ENCODE results near the gene PLCD1.
"Not testable (repeated sequence)": the region's sequence is repeated elsewhere in the genome, so short reads cannot be mapped to it uniquely, and the experiment has no call there.

PLCD1 gene

DNA sequence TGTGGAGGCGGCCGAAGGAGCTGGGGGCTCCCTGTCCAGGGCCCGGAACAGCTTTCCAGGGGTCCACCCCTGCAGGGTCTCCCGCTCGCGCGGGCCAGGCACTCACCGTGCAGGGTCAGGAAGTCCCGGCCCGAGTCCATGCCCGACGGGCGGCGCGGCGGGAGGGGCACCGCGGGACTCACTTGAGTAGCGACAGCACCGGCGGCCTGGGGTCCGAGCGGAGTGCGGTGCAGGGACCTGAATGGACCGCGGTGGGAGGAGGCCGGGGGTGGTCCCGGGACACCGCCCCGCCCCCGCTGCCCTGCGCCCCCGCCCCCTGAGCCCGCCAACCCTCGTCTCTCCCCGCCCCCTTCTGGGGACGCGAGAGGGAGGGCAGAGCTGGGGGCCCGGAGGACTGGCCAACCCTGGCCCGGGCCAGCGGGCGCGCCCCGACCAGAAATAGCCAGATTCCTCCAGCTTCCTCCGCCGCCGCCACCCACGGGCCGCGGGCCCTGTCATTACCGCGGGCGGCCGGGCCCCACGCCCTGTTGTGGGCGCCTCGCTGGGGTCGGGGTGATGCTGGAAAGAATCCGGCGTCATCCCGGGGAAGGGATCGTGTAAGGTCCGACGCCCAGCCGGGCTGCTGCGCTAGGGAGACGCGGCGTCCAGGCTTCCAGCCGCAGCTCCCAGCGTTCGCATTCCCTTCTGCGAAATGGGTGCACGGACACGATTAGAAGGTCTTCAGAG lies at the start of gene PLCD1:
TSS of gene PLCD1 (minus strand) at position 243 of the 726 bp plus-strand sequence. CDS start at position 140, 103 bp downstream.
- no peak for DNase-seq

DNA sequence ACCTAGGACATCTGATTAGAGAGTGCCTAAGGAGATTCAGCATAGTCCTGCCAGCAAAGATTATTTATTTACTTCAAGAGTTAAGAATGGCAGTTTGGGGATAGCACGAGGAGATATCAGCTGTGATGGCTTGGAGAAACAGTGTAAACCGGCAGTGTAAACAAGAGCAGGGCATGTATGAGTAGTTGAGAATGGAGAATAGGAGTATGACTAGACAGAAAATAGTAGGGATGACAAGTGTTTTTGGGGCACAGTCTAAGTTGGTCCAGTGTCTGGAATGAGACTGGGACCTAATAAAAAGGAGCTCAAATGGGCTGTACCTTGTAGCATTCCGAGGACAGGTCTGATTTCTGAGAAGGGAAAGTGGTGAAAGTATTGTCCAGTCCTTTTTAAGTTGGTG lies 47.6 kb upstream of the PLCD1 start:
- DNase-seq: not testable (repeated sequence)

DNA sequence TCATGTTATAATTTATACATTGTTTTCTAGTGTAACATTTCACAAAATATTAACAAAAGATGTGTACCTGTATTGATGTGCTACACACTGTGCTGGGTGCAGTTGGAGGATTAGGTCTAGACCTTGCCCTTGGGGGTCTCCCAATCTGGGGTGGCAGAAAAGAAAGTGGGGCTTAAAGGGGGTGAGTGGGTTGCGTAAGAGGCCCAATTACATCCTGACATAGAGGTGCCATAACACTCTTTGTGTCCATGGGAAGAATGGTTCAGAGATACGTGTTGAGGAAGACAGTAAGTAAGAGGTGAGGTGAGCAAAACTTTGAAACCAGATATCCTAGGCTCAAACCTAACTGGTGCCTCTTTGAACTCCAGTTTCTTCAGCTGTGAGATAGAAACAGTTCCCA lies 40.6 kb upstream of the PLCD1 start:
- no peak for DNase-seq

DNA sequence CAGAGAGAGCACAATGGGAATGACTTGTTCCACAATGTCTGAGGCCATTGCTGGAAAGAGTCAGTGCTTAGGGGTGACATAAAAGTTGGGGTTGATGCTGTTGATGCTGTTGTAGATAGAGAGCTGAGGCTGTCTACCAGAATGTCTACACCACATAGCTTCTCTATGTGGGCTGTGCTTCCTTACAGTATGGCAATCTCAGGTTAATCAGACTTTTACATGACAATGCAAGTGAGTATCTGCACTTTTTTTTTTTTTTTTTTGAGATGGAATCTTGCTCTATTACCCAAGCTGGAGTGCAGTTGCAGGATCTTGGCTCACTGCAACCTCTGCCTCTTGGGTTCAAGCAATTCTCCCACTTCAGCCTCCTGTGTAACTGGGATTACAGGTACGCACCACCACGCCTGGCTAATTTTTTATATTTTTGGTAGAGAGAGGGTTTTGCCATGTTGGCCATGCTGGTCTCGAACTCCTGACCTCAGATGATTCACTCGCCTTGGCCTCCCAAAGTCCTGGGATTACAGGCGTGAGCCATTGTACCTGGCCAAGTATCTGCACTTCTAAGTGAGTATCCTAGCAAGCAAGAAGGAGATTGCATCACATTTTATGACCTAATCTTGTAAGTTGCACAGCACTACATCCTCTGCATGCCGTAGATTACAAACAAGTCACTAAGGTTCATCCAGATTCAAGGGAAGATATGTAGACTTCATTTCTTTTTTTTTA lies 38.2 kb upstream of the PLCD1 start:
- no peak for DNase-seq

DNA sequence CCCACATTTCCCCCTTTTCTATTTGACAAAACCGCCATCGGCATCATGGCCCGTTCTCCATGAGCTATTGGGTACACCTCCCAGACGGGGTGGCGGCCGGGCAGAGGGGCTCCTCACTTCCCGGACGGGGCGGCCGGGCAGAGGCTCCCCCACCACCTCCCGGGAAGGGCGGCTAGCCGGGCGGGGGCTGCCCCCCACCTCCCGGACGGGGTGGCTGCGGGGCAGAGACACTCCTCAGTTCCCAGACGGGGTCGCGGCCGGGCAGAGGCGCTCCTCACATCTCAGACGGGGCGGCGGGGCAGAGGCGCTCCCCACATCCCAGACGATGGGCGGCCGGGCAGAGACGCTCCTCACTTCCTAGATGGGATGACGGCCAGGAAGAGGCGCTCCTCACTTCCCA lies 35.0 kb upstream of the PLCD1 start:
- not testable (repeated sequence) for DNase-seq

DNA sequence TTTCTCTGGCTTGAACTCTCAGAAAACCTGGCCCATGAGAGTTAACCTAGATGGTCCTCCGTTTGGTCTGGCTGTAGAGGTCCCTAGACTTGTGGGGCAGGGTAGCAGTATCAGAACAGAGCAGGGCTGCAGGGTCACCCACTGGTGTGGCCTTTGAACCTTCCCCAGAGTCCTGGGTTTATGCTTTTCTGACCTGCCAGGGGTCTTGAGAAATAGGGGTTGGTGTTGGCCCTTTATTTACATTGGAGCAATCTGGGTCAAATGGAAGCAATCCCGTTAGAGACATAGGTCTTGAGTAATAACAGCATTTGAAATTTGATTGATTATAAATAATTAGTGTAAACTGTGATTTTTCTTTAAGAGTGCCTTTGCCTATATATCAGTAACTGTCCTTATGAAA lies 33.4 kb upstream of the PLCD1 start:
- no peak for DNase-seq

DNA sequence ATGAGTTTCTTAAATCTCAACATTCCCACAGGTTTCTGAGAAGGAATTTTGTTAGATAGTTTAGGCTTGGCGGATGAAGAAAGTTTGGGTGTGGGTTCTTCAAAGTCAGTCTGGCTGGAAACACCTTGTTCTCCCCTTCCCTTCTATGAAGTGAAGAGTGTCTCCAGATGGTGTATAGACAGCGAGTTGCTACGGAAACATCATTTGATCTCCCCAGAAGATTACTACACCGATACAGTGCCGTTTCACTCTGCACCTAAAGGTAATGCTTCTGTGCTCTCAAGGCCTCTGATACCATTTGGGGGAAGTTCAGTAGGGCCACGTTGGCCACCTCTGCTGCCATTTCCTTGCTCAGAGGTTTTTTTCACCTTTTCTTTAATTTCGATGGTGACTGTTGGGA lies 30.1 kb upstream of the PLCD1 start:
- no peak for DNase-seq

DNA sequence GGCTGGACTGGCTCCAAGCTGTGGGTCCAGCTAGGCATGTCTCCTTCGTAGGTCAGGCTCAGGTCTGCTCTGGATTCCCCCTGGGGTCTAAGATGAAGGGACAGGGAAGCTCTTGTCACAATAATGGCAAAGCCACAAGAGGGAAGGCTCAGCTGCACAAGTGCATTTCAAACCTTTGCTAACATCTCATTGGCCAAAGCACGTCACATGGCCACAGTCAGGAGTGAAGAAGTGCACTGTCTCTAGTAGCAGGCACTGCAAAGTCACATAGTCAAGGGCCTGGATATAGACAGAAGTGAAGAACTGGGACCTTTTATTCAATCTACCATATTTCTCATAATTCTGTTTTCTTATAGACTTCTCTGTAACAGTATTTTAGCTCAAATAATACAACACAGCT lies 29.7 kb upstream of the PLCD1 start:
- DNase-seq: no peak

DNA sequence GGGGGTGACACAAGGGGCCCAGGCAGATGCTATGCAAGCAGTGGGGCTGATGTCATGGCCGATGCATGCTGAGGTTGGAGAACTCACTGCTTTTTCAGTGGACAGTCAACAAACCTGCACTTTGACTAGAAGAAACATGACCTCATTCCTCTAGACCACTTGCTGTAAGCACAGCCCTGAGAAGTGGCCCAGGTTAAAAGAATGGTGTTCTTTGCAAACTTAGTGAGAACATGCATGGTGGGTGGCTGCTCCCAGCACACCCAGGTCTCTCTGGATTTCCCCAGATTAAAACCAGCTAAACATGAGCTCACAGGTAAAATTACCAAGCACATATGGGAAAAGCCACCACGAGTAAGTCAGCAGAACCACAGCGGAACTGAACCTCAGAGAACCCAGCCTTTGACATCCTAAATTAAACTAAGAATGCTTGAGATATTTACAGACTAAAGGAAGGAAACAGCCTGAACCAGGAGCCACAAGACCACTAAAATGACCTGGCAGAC lies 25.1 kb upstream of the PLCD1 start:
- no peak for DNase-seq

DNA sequence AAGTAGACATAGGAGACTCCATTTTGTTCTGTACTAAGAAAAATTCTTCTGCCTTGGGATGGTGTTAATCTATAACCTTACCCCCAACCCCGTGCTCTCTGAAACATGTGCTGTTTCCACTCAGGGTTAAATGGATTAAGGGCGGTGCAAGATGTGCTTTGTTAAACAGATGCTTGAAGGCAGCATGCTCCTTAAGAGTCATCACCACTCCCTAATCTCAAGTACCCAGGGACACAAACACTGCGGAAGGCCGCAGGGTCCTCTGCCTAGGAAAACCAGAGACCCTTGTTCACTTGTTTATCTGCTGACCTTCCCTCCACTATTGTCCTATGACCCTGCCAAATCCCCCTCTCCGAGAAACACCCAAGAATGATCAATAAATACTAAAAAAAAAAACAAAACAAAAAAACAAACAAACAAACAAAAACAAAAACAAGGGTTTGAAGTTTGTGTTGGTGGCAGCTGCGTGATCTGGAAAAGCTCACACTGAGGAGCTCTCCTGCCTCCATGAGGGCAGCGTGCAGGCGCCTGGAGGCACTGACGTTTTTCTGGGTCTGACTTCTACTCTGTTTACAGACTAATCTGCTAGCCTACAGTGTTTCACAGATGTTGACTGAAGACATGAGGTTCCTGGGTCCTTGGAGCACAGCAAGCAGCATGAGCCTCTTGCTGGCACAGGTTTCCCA lies 24.5 kb upstream of the PLCD1 start:
- not testable (repeated sequence) for DNase-seq

DNA sequence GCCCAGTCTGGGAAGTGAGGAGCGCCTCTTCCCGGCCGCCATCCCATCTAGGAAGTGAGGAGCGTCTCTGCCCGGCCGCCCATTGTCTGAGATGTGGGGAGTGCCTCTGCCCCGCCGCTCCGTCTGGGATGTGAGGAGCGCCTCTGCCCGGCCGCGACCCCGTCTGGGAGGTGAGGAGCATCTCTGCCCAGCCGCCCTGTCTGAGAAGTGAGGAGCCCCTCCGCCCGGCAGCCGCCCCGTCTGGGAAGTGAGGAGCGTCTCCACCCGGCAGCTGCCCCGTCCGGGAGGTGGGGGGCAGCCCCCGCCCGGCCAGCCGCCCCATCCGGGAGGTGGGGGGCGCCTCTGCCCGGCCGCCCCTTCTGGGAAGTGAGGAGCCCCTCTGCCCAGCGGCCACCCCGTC lies 23.8 kb upstream of the PLCD1 start:
- not testable (repeated sequence) for DNase-seq

DNA sequence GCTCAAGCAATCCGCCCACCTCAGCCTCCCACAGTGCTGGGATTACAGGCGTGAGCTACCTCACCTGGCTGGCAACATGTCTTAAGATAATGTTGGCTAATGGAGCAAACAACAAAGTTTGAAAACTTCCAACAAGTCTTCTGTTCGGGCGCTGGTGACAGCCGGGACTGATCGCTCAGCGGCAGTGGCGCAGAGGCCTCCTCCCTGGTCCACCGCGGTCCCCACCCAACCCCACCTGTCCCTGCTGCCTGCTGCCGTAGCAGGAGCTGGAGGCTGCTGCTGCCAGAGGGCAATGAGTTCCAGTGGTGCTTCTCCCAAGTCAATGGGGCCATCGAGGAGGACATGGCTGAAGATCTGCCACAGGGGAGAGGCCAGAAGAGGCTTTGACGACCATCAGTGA lies 21.7 kb upstream of the PLCD1 start:
- no peak for DNase-seq

DNA sequence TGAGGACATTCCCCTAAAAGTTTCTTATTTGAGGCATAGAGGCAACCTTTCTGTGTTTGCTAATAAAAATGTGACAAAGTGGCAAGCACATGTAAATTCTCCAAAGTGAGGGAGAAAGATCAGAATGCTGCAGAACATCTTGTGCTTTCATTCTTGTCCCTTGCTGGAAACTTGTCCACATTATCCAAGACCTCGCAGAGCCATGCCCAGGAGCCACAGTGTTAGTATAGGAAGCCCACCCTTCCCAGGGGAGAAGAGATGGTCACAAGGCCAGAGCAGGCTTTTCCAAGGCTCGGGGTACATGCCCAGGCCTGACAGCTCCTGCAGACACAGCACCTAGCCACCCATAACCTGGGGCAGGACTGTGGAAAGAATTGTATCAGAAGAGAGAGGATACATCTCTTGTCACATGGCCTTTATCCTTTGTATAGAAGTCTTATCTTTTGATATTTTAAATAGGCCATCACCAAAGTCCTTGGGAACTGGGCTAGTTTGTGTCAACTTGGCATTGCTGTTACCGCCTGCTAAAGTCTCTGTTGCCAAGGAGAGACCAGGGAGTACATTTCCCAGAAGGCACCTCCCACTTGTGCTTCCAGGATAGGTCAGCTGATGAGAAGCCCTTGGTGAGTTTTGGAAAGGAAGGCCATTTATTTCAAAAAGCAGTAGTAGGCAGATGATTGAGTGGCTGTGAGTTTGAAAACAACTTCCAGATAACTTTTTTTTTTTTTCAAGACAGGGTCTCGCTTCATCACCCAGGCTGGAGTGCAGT lies 20.1 kb upstream of the PLCD1 start:
- no peak for DNase-seq

DNA sequence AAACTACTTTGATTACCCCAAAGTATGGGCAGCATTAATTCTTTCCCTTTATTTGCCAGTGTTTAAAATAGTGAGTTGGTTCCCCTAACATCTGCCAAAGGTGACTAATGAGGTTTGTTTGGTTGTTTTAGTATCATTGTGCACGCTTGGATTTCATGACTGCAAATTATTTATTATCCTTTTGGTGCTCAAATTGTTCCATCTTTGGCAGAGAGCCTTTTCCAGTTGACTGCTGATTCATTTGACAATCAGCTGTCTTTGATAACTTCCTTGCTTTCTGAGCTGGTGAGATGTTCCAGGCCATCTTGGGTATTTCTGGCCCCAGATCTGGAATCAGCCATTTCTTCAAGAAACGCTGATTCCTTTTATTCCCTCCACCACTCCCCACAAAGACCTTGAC lies 18.5 kb upstream of the PLCD1 start:
- DNase-seq: no peak

DNA sequence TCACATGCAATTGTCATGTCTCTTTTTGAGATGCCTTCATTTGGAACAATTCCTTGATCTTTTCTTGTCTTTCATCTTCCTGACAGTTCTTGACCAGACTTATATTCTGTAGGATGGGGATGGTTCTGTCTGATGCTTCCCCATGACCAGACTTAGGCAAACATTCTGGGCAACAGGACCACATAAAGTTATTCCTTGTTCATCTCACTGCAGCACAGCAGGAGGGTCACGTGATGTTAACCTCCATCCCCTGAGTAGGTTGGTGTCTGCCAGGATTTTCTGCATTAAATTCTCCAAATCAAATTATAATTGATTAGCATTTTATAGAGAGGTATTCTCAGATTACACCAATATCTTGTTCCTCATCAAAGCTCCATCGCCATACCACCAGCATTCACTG lies 17.4 kb upstream of the PLCD1 start:
- no peak for DNase-seq

DNA sequence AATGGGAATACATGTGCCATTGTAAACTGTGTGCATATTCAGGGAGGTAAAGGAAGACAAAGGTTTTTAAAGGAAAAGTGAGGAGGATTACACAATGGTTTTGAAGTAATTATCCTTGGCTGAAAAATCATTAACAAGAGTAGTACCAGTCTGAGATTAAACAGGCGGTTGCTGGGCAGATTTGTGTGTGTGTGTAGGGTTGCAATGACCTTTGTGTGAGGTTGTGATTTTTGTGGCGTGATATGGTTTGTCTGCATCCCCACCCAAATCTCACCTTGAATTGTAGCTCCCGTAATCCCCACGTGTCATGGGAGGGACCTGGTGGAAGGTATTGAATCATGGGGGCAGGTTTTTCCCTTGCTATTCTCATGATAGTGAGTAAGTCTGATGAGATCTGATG lies 16.6 kb upstream of the PLCD1 start:
- DNase-seq: no peak

DNA sequence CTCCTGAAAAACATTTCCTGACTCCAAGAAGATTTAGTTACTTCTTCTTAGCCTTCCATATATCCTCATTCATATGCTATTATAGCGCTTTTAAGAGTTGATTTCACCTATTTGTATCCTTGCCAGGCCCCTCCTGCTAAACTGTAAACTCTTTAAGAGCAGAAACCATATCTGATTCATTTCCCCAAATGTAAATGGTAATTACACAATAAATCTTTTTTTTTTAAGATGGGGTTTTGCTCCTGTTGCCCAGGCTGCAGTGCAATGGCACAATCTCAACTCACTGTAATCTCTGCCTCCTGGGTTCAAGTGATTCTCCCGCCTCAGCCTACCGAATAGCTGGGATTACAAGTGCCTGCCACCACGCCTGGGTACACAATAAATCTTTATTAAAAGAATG lies 14.0 kb upstream of the PLCD1 start:
- no peak for DNase-seq

DNA sequence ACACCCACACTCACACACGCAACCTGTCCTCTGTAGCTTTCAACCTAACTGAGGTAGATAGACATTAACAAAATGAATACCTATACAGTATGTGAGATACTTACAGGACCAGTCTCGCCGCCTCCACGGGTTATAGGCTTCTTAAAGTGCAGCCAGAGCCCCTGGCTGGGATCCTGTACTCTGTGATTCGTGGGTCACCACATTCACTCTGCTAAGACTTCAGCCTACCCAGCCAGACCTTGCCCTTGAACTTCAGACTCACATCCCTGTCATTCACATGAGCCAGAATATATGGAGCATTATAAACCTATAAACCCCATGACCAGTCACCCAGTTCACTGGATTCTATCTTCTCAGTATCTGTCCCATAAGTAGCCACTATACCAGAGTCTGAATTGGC lies 11.0 kb upstream of the PLCD1 start:
- DNase-seq: no peak

DNA sequence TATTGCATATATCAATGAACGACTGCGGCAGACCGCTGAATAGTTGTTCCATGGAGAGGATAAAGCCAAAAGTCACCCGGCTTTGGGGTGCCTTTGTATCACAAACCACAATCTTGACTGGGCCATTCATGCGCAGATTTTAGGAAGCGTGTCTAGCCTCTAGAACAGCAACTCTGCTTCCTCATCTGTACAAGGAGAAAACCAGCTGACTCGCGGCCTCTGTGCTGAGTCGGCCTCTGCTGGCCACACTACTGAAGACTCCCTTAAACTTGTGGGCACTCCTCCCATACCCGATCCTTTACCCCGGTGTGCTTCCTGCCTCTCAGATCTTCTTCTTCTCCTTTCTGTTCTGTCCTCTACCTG lies 10.4 kb upstream of the PLCD1 start:
- no peak for DNase-seq

DNA sequence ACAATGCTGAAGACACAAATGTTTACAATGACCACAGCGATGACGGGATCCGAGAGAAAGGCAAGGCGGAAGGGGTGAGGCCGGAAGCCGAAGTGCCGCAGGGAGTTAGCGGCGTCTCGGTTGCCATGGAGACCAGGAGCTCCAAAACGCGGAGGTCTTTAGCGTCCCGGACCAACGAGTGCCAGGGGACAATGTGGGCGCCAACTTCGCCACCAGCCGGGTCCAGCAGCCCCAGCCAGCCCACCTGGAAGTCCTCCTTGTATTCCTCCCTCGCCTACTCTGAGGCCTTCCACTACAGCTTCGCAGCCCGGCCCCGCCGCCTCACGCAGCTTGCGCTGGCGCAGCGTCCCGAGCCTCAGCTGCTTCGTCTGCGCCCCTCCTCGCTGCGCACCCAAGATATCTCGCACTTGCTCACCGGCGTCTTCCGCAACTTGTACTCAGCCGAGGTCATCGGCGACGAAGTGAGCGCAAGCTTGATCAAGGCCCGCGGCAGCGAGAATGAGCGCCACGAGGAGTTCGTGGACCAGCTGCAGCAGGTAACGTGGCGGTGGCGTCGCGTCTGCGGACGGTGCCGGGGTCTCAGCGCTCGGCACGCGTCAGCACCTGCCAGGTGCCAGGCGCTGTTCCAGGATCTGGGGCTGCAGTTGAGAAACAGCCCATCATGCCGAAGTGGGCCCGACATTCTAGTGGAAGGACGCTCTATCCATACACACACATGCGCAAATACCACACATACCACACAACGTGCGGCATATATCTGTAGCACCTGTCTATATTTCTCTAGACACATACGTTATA lies 9.9 kb upstream of the PLCD1 start, which contains the start of gene DLEC1:
TSS of gene DLEC1 (plus strand) at position 108 of the 798 bp plus-strand sequence. CDS start at position 126, 18 bp downstream.
- DNase-seq: peak; percentile 87

DNA sequence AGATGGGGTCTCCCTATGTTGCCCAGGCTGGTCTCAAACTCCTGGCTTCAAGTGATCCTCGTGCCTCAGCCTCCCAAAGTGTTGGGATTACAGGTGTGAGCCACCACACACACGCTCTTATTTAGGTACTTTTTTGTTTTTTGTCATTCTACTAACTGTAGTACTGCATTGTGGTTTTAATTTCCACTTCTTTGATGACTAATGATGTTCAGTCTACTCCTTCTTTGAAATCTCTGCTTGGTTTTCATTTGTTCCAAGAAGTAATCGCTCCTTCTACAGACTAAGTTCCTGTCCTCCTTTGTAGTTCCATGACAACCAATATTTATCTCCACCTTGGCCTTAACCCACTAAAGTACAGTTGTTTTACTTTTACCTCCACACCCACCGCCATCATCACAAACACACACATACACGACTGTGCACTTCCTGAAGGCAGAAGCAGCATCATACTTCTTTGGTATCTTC lies 9.0 kb upstream of the PLCD1 start:
- no peak for DNase-seq

DNA sequence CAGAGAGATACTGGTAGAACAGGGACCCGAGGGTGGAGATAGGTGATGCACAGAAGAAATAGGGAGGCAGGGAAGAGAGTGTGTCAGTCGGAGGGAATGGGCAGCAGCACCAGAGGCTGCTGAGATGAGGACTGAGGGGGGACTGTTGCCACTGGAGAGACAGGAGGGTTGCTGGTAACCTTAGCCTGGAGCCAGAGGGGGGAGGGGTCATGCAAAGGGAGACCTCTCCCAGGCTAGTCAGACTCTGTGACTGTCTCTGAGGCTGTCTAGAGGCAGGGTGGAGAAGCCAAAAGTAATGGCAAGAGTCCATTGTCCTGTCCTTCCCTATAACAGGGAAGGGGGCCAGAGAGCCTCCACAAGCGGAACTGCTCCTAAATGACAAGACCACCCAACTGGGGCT lies 7.5 kb upstream of the PLCD1 start:
- DNase-seq: no peak

All from activated CD8-positive, alpha-beta memory T cell treated with anti-CD3 and anti-CD28 coated beads, Interleukin-2, amount 50 U/mL, for 48 hours (primary cell).